GM10266 (cell line): ENCODE data around the gene TCF7L1.
A peak's percentile ranks its signal among the peaks of the same experiment; 100 is the strongest.

Source experiments
- DNase-seq: peaks from one replicate; pipeline ENCODE4 v3.0.0; 2012; ENCODE audit errors: extremely low spot score
- CTCF ChIP-seq: IDR thresholded peaks from 2 replicates; pipeline ENCODE4 v1.5.1; 2012; ENCODE audit warnings: mild to moderate bottlenecking, low read depth; ENCODE audit not compliant: control insufficient read depth, insufficient read depth; ENCODE audit errors: missing control alignments

The TCF7L1 gene

GRCh38 chr2:85132834-85133637 lies at the start of gene TCF7L1:
Gene TCF7L1 (plus strand): TSS chr2:85133392. CDS start chr2:85133685, 293 bp downstream.
- peak; percentile 59 for DNase-seq
- TF ChIP-seq CTCF: peak; percentile 30

GRCh38 chr2:85085563-85085962 lies 47.6 kb upstream of the TCF7L1 start:
- no peak for TF ChIP-seq CTCF
- no peak for DNase-seq

- no peak for DNase-seq
- TF ChIP-seq CTCF: no peak
Observed at GRCh38 chr2:85087541-85087940, 45.7 kb upstream of the TCF7L1 start.

GRCh38 chr2:85088921-85089320 lies 44.3 kb upstream of the TCF7L1 start:
- DNase-seq: no peak
- TF ChIP-seq CTCF: no peak

- TF ChIP-seq CTCF: no peak
- DNase-seq: no peak
Observed at GRCh38 chr2:85089585-85089984, 43.6 kb upstream of the TCF7L1 start.

- no peak for TF ChIP-seq CTCF
- no peak for DNase-seq
Observed at GRCh38 chr2:85091838-85092237, 41.4 kb upstream of the TCF7L1 start.

GRCh38 chr2:85095094-85095493 lies 38.1 kb upstream of the TCF7L1 start:
- TF ChIP-seq CTCF: no peak
- DNase-seq: no peak
